SK-N-SH (cell line): Measurements from ENCODE around the gene CDH13.

Source experiments
- RCOR1 ChIP-seq: fragments of 150-350 bp; IDR thresholded peaks from 2 replicates; pipeline ENCODE4 v1.6.1; 2017; ENCODE audit warnings: antibody characterized with exemption, low read length
- TAF1 ChIP-seq: IDR thresholded peaks from 2 replicates; pipeline ENCODE4 v1.6.1; 2012; ENCODE audit warnings: low read depth, mild to moderate bottlenecking, low read length, moderate library complexity, borderline replicate concordance
- USF2 ChIP-seq: fragments of 150-350 bp; IDR thresholded peaks from 2 replicates; pipeline ENCODE4 v1.6.1; 2017; ENCODE audit warnings: antibody characterized with exemption, low read length, low read depth, borderline replicate concordance
- TF ChIP-seq, protein P1 (sequence below): fragments of 200-600 bp; sonication (generic); IDR thresholded peaks from 2 replicates; pipeline ENCODE4 v1.6.1; 2017; ENCODE audit warnings: antibody characterized with exemption, mild to moderate bottlenecking, moderate library complexity

DNA sequence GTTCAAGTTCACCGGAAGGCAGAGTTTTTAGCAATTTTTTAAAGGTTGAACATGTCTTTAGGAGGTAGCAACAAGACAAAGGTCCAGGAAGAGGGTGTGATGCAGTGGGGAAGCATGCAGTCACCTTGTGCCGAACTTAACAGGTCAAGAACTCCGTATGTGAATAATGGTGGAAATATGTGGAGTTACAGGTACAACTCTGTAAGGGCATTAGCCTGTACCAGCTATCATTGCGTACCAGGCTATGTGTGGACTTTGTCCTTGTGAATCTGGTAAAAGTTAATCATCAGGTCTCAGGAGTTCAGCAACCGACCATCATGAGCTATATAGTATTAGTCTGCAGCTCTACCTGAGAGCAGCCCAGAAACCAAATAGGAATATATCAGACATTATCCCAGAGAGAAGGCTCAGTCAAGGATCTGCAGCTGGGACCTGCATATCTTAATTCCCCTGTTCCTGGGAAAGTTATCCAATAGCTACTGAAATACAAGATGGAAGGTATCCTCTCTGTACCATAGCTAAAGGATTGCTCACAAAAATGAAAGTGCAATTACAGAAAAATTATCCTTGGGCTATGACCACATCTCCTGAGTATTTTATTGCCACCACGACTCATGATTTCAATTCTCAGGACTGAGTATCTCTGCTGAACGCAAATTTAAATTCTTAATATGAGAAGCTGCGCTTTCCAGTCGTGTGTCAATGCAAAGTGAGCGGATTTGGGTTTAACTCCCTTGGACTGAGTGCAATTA is 469.3 kb downstream of the CDH13 start:
- TF ChIP-seq, protein P1, sequence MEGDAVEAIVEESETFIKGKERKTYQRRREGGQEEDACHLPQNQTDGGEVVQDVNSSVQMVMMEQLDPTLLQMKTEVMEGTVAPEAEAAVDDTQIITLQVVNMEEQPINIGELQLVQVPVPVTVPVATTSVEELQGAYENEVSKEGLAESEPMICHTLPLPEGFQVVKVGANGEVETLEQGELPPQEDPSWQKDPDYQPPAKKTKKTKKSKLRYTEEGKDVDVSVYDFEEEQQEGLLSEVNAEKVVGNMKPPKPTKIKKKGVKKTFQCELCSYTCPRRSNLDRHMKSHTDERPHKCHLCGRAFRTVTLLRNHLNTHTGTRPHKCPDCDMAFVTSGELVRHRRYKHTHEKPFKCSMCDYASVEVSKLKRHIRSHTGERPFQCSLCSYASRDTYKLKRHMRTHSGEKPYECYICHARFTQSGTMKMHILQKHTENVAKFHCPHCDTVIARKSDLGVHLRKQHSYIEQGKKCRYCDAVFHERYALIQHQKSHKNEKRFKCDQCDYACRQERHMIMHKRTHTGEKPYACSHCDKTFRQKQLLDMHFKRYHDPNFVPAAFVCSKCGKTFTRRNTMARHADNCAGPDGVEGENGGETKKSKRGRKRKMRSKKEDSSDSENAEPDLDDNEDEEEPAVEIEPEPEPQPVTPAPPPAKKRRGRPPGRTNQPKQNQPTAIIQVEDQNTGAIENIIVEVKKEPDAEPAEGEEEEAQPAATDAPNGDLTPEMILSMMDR, result no peak
- no peak for TF ChIP-seq TAF1
- TF ChIP-seq RCOR1, result no peak
- no peak for TF ChIP-seq USF2
